OCI-LY1 (cell line): Measurements from ENCODE around the gene CCDC8.
"Not testable (repeated sequence)": the region's sequence is repeated elsewhere in the genome, so short reads cannot be mapped to it uniquely, and the experiment has no call there.

Experiments
- H2AFZ ChIP-seq: fragments of 200-600 bp; sonication (generic), shearing (Covaris generic); 2 replicates; pipeline ENCODE4 v1.6.0; 2014; ENCODE audit warnings: antibody characterized with exemption, mild to moderate bottlenecking, low read length
- H3F3A ChIP-seq: fragments of 200-600 bp; sonication (generic), shearing (Covaris generic); 2 replicates; pipeline ENCODE4 v1.6.0; 2014; ENCODE audit warnings: mild to moderate bottlenecking, antibody characterized with exemption, low read length, moderate library complexity; ENCODE audit not compliant: insufficient read depth
- H3K27ac ChIP-seq: fragments of 200-600 bp; sonication (generic); 2 replicates; pipeline ENCODE4 v1.5.1; 2014; ENCODE audit warnings: low read length, mixed run types, mild to moderate bottlenecking, low read depth; ENCODE audit not compliant: poor library complexity, severe bottlenecking
- H3K27me3 ChIP-seq: fragments of 200-600 bp; sonication (generic); 2 replicates; pipeline ENCODE4 v1.6.0; 2014; ENCODE audit warnings: antibody characterized with exemption, mild to moderate bottlenecking, low read length, moderate library complexity; ENCODE audit not compliant: insufficient read depth
- H3K36me3 ChIP-seq: fragments of 200-600 bp; sonication (generic); 2 replicates; pipeline ENCODE4 v1.6.1; 2014; ENCODE audit warnings: mild to moderate bottlenecking, antibody characterized with exemption, low read length, moderate library complexity, mixed read lengths; ENCODE audit not compliant: insufficient read depth
- H3K4me1 ChIP-seq: fragments of 200-600 bp; sonication (generic); 2 replicates; pipeline ENCODE4 v1.5.1; 2014; ENCODE audit warnings: mild to moderate bottlenecking, low read length, moderate library complexity; ENCODE audit not compliant: insufficient read depth, severe bottlenecking
- H3K4me2 ChIP-seq: fragments of 200-600 bp; sonication (generic), shearing (Covaris generic); 2 replicates; pipeline ENCODE4 v1.6.1; 2014; ENCODE audit warnings: low read length
- H3K4me3 ChIP-seq: fragments of 200-600 bp; sonication (generic); 2 replicates; pipeline ENCODE4 v1.5.1; 2014; ENCODE audit warnings: low read length, low read depth, mild to moderate bottlenecking, mixed read lengths; ENCODE audit not compliant: poor library complexity, severe bottlenecking
- H3K79me2 ChIP-seq: fragments of 200-600 bp; shearing (Covaris generic); 2 replicates; pipeline ENCODE4 v1.6.1; 2016; ENCODE audit warnings: mixed run types, low read length, mixed read lengths; ENCODE audit not compliant: insufficient read depth
- H3K9ac ChIP-seq: fragments of 200-600 bp; sonication (generic), shearing (Covaris generic); 2 replicates; pipeline ENCODE4 v1.6.1; 2014; ENCODE audit warnings: mild to moderate bottlenecking, low read length, mixed read lengths
- H3K9me2 ChIP-seq: fragments of 200-600 bp; sonication (generic), shearing (Covaris generic); 2 replicates; pipeline ENCODE4 v1.6.1; 2014; ENCODE audit warnings: low read depth, mild to moderate bottlenecking, low read length, mixed read lengths
- H3K9me3 ChIP-seq: fragments of 200-600 bp; shearing (Covaris generic); 2 replicates; pipeline ENCODE4 v1.6.1; 2014; ENCODE audit warnings: low read length, mixed read lengths
- H4K20me1 ChIP-seq: fragments of 200-600 bp; sonication (generic), shearing (Covaris generic); 2 replicates; pipeline ENCODE4 v1.6.0; 2016; ENCODE audit warnings: mild to moderate bottlenecking, low read length; ENCODE audit not compliant: insufficient read depth
- CTCF ChIP-seq: fragments of 200-600 bp; sonication (generic), shearing (Covaris generic); IDR thresholded peaks from 2 replicates; pipeline ENCODE4 v1.5.1; 2017; ENCODE audit warnings: mild to moderate bottlenecking, antibody characterized with exemption, low read length, moderate library complexity, mixed read lengths
- EZH2 ChIP-seq: fragments of 200-600 bp; sonication (generic), shearing (Covaris generic); IDR thresholded peaks from 2 replicates; pipeline ENCODE4 v1.8.0; 2017; ENCODE audit warnings: borderline replicate concordance, mixed run types, mild to moderate bottlenecking, antibody characterized with exemption, low read length, moderate library complexity, mixed read lengths

Gene CCDC8

DNA sequence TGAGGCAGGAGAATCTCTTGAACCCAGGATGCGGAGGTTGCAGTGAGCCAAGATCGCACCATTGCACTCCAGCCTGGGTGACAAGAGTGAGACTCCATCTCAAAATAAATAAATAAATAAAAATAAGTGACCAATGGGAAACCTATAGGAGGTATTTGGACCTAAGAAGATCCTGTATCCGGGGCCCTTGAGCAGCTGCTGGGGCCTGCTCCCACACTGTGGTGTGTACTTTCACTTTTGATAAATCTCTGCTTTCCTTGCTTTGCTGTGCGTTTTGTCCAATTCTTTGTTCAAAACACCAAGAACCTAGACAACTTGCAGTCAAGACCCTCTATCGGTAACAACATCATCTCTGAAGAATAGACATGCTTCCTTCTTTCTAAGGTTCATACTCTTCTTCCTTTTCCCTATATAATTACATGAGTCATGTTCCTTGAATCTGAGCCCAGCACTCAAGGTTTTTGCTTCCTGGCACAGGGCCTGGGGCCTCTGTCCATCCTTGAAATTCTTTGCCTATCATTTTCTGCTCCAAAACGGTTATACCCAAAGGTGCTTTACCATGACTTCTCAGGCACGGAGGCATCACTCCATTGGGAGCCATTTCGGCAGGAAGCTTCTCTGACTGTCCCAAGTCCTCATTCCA, 29.6 kb upstream of the CCDC8 start:
- no peak overlapping the region for H3K4me3 ChIP-seq
- no peaks in the 10 kb centered on the region for H3K9me3 ChIP-seq
- H2AFZ ChIP-seq, result no peak overlapping the region
- H3F3A ChIP-seq, result no peaks in the 10 kb centered on the region
- no peaks in the 10 kb centered on the region for H3K27me3 ChIP-seq
- no peaks in the 10 kb centered on the region for H3K79me2 ChIP-seq
- H3K9me2 ChIP-seq, result no peaks in the 10 kb centered on the region
- H3K36me3 ChIP-seq, result no peaks in the 10 kb centered on the region
- H3K4me2 ChIP-seq, result no peak overlapping the region
- no peak for TF ChIP-seq CTCF
- TF ChIP-seq EZH2, result no peak
- no peaks in the 10 kb centered on the region for H3K4me1 ChIP-seq
- no peak overlapping the region for H3K27ac ChIP-seq
- no peaks in the 10 kb centered on the region for H4K20me1 ChIP-seq
- H3K9ac ChIP-seq, result no peak overlapping the region

DNA sequence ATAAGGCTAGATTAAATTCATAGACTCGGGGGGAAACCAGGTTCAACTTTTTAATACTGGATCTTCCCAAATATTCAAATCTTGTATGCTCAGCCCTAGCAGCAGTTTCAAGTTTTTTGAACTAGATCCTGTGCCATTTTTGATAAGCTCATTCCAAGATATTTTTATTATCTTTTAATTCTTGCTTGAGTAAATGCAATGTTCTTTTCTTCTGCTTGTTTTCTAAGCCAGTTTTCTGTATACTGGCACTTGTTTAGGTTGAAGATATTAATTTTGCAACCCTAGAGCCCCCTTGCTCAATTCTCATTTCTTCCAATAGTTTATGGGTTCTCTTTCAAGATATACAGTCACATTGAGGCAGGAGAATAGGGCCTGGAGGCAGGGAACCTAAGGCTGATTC, 28.5 kb upstream of the CCDC8 start:
- Histone ChIP-seq H3K79me2 (no peaks in the 10 kb centered on the region), H4K20me1 (no peaks in the 10 kb centered on the region), H3F3A (no peaks in the 10 kb centered on the region), H3K4me3 (no peak overlapping the region), H3K4me1 (no peaks in the 10 kb centered on the region), H3K9ac (no peak overlapping the region), H3K36me3 (no peaks in the 10 kb centered on the region), H3K9me2 (no peaks in the 10 kb centered on the region), H3K9me3 (no peaks in the 10 kb centered on the region), H3K27ac (no peak overlapping the region), H3K4me2 (no peak overlapping the region), H2AFZ (no peak overlapping the region), H3K27me3 (no peaks in the 10 kb centered on the region)
- TF ChIP-seq EZH2 (no peak), CTCF (no peak)

GRCh38 chr19:46435689-46436088, 22.3 kb upstream of the CCDC8 start:
- H3K9ac ChIP-seq, H3K79me2 ChIP-seq, H3F3A ChIP-seq, H3K27me3 ChIP-seq, H3K9me3 ChIP-seq, H3K4me3 ChIP-seq, H3K9me2 ChIP-seq, H3K36me3 ChIP-seq, H3K27ac ChIP-seq, H3K4me1 ChIP-seq, H3K4me2 ChIP-seq, H4K20me1 ChIP-seq, H2AFZ ChIP-seq: not testable (repeated sequence)

DNA sequence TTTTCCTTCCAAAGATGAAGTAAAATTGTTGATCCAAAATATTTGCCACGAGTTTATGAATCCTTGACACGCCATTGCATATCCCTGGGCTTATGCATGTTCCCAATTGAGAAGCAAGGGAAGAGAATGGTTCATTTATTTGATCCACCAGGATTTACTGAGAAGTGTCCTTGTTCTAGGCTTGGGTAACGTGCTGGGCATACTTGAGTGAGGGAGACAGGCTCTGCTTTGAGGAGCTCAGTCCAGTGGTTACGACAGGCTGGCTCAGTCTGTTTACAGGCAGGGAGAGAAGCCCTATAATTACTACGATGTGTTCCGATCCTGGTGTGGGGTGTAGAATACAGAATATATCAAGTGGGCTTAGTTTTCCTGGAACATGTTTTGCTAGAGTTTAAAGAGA, 21.6 kb upstream of the CCDC8 start:
- Histone ChIP-seq H3K79me2 (no peaks in the 10 kb centered on the region), H3K4me3 (no peak overlapping the region)

GRCh38 chr19:46433470-46433869, 20.1 kb upstream of the CCDC8 start:
- not testable (repeated sequence) for H4K20me1 ChIP-seq, H3K4me1 ChIP-seq, H3K4me2 ChIP-seq, H3K9me2 ChIP-seq, H3K36me3 ChIP-seq, H3F3A ChIP-seq, H3K4me3 ChIP-seq, H3K9me3 ChIP-seq, H3K9ac ChIP-seq, H3K79me2 ChIP-seq, H2AFZ ChIP-seq, H3K27me3 ChIP-seq, H3K27ac ChIP-seq

More for the DNA sequence above, 21.6 kb upstream of the CCDC8 start:
- Histone ChIP-seq H3K4me2 (no peak overlapping the region), H3K4me1 (no peaks in the 10 kb centered on the region), H3K27me3 (no peaks in the 10 kb centered on the region), H3K9me3 (no peaks in the 10 kb centered on the region), H3K27ac (no peak overlapping the region), H3K36me3 (no peaks in the 10 kb centered on the region), H2AFZ (no peak overlapping the region), H4K20me1 (no peaks in the 10 kb centered on the region), H3K9ac (no peak overlapping the region), H3F3A (no peaks in the 10 kb centered on the region), H3K9me2 (no peaks in the 10 kb centered on the region)
- TF ChIP-seq EZH2, result no peak
- TF ChIP-seq CTCF, result no peak
